ENCODE results near the gene KRTAP21-2. TPM values are rescaled to one million over a fixed set of nuclear protein-coding genes. Genes with fewer than 3 reads are reported as not detected.

KRTAP21-2 gene
- not detected in 2 replicates for total RNA-seq (ENCODE audit: low replicate concordance)

GRCh38 chr21:30747159-30747558 lies at the start of gene KRTAP21-2:
Gene KRTAP21-2, minus strand, starts transcription at chr21:30747259. Its CDS starts 57 bp downstream, at chr21:30747202.
- Mint-ChIP-seq H3K36me3 (no peaks in the 10 kb centered on the region), H3K4me3 (no peak within 1 kb of the TSS)

DNA sequence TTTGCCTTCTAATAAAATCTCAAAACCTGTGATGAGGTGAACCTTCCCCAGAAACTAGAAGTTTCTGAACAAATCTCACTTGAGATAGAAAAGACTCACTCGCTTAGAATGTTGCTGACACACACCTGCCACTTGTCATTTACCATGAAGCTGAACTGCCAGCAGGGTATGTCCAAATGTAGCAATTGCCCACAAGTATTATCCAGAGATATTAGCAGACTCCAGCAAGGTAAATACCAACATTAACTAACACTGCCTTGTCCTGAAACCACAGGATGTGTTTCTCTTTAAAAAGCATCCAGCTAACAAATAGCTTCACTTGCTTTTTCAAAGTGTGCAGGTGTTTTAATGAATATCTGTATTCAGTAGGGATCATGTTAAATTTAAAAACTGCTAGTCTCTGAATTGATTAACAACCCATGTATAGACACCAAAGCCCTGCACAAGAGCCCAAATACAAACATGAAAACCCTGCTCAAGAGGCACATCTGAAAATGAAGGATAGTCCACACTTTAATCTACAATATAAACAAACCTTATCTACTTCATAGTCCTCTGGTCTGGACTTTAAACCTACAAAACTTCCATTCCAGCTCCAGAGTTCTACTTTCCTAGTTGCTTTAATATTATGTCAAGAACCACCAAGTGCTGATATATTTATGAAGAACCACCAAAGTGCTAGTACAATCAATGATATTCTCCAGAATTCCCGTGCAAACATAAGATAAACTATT lies 46.7 kb upstream of the KRTAP21-2 start:
- Histone ChIP-seq H3F3A (ENCODE audit: low read depth) (no peaks in the 10 kb centered on the region), H3K4me3 (no peak overlapping the region), H3K27me3 (no peaks in the 10 kb centered on the region), H3K27ac (no peak overlapping the region), H3K9me3 (ENCODE audit: low read depth) (no peaks in the 10 kb centered on the region), H3K36me3 (no peaks in the 10 kb centered on the region), H3K4me1 (no peaks in the 10 kb centered on the region), H4K20me1 (ENCODE audit: low read depth) (no peaks in the 10 kb centered on the region), H2AFZ (replicated peaks) (no peak overlapping the region), H3K79me2 (ENCODE audit: low read depth) (no peaks in the 10 kb centered on the region), H3K4me2 (no peak overlapping the region), H3K9ac (no peak overlapping the region)
- no peak overlapping the region for H3K27ac Mint-ChIP-seq
- no peaks in the 10 kb centered on the region for H3K4me1 Mint-ChIP-seq
- H3K36me3 Mint-ChIP-seq: no peaks in the 10 kb centered on the region
- no peak overlapping the region for H3K4me3 Mint-ChIP-seq
- no peaks in the 10 kb centered on the region for H3K9me3 Mint-ChIP-seq
- TF ChIP-seq EZH2 (IDR thresholded peaks at IDR 0.05): no peak
- TF ChIP-seq CTCF (IDR thresholded peaks at IDR 0.05): no peak
- TF ChIP-seq EZH2phosphoT487 (IDR thresholded peaks at IDR 0.05): no peak
- H3K27me3 Mint-ChIP-seq (ENCODE audit: insufficient read depth, low read depth): peaks cover 2% of the 10 kb centered on the region
- no peak for DNase-seq (ENCODE audit: low spot score)

More at GRCh38 chr21:30747159-30747558, at the start of gene KRTAP21-2:
- no peaks in the 10 kb centered on the region for H3K4me1 ChIP-seq
- no peaks in the 10 kb centered on the region for H3K27me3 ChIP-seq
- Mint-ChIP-seq H3K27me3 (ENCODE audit: insufficient read depth, low read depth) (no peaks in the 10 kb centered on the region), H3K4me1 (no peaks in the 10 kb centered on the region), H3K9me3 (no peaks in the 10 kb centered on the region), H3K27ac (no peak within 1 kb of the TSS)
- no peak within 1 kb of the TSS for H2AFZ ChIP-seq (replicated peaks)
- H3K4me3 ChIP-seq: no peak within 1 kb of the TSS
- DNase-seq (ENCODE audit: low spot score): no peak
- H3K36me3 ChIP-seq: no peaks in the 10 kb centered on the region
- TF ChIP-seq CTCF (IDR thresholded peaks at IDR 0.05) (no peak), EZH2 (IDR thresholded peaks at IDR 0.05) (no peak), EZH2phosphoT487 (IDR thresholded peaks at IDR 0.05) (no peak)
- H3F3A ChIP-seq (ENCODE audit: low read depth): no peaks in the 10 kb centered on the region
- H3K9ac ChIP-seq: no peak within 1 kb of the TSS
- no peaks in the 10 kb centered on the region for H4K20me1 ChIP-seq (ENCODE audit: low read depth)
- no peaks in the 10 kb centered on the region for H3K79me2 ChIP-seq (ENCODE audit: low read depth)
- no peaks in the 10 kb centered on the region for H3K9me3 ChIP-seq (ENCODE audit: low read depth)
- no peak within 1 kb of the TSS for H3K4me2 ChIP-seq
- H3K27ac ChIP-seq: no peak within 1 kb of the TSS

DNA sequence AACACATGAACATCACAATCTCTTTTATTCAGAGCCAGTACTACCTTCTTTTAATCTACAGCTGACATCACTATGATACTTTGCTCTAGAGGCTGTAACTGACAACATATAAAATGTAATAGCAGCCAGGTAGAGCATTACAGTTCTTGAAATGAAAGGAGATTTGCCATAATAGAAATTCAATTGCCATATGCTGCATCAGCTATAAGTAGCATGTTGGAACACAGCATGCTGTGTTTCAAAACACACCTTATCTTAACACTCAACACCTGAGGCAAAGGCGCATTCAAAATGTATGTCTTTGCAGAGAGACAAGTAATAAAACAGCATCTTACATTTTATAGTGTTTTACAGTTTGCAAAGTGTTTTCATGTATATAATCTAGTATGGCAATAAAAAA lies 32.2 kb upstream of the KRTAP21-2 start:
- Histone ChIP-seq H3K79me2 (ENCODE audit: low read depth) (no peaks in the 10 kb centered on the region), H3K9me3 (ENCODE audit: low read depth) (no peaks in the 10 kb centered on the region), H3K4me1 (no peaks in the 10 kb centered on the region), H3K27ac (no peak overlapping the region), H3K4me3 (no peak overlapping the region), H2AFZ (replicated peaks) (no peak overlapping the region), H3K9ac (no peak overlapping the region), H3K4me2 (no peak overlapping the region), H4K20me1 (ENCODE audit: low read depth) (no peaks in the 10 kb centered on the region), H3F3A (ENCODE audit: low read depth) (no peaks in the 10 kb centered on the region), H3K27me3 (no peaks in the 10 kb centered on the region), H3K36me3 (no peaks in the 10 kb centered on the region)
- no peaks in the 10 kb centered on the region for H3K9me3 Mint-ChIP-seq
- no peaks in the 10 kb centered on the region for H3K27me3 Mint-ChIP-seq (ENCODE audit: insufficient read depth, low read depth)
- H3K4me3 Mint-ChIP-seq: no peak overlapping the region
- H3K4me1 Mint-ChIP-seq: no peaks in the 10 kb centered on the region
- TF ChIP-seq CTCF (IDR thresholded peaks at IDR 0.05) (no peak), EZH2phosphoT487 (IDR thresholded peaks at IDR 0.05) (no peak), EZH2 (IDR thresholded peaks at IDR 0.05) (no peak)
- H3K36me3 Mint-ChIP-seq: no peaks in the 10 kb centered on the region
- no peak overlapping the region for H3K27ac Mint-ChIP-seq
- DNase-seq (ENCODE audit: low spot score): no peak

Data from neural progenitor cell (in vitro differentiated cells).